GM18868 (cell line): ENCODE measurements around the gene HNRNPLL.
"Not testable (repeated sequence)": the region's sequence is repeated elsewhere in the genome, so short reads cannot be mapped to it uniquely, and the experiment has no call there.

ENCODE experiments used
- ATAC-seq: cut with Tn5 transposase; IDR thresholded peaks from one replicate; pipeline ENCODE4 v1.9.1; 2021; ENCODE audit warnings: mild to moderate bottlenecking, moderate library complexity; ENCODE audit not compliant: unreplicated experiment

The HNRNPLL gene

DNA sequence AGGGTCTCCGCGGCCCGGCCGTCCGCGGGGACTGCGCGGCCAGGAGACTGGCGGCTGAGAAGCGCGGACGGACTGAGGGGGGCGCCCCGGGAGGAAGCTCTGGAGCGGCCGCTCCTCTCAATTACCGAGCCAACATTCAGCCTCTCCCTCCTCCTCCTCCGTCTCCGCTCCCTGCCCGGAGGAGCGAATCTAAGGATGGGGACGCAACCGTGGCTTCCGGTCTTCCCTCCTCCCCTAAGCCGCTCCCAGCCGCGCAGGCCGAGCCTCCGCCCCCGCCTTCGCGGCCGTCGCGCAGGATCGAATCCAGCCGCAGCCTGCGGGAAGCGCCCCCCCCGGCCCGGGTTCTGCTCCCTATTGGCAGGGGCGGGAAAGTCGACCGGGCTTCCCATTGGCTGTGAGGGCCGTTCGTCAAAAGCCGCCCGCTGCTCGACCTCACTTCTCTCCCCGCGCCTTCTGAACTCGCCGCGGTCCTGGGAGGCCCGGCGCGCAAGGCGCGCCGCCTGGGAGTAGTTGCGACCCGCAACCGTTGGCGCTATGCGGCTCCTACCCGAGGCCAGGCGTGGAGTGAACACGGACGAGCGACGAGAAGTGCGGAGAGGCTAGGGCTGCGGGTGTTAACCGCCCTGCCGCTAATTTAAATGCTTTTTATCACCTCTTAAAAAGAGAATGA is at the start of gene HNRNPLL:
TSS of gene HNRNPLL (minus strand) at position 197 of the 670 bp plus-strand sequence. CDS start 302 bp downstream, outside the sequence.
- ATAC-seq: peak; percentile 72

DNA sequence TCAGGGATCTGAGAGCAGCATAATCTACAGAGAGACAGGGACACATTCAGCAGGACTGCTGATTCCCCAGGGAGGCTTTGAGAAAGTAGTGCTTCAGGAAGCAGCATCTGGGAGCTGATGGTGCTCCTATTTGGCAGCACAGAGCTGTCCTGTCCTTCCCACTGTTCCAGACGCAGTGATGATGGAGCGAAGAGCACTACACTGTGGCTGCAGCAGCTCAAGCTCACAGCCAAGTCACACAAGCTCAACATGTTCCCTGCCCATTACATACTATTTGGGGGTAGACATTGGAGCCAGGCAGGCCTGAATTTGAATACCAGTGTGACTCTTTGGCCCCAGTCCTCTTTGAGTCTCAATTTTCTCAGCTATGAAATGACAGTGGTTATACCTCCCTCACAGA is 48.0 kb upstream of the HNRNPLL start:
- no peak for ATAC-seq

DNA sequence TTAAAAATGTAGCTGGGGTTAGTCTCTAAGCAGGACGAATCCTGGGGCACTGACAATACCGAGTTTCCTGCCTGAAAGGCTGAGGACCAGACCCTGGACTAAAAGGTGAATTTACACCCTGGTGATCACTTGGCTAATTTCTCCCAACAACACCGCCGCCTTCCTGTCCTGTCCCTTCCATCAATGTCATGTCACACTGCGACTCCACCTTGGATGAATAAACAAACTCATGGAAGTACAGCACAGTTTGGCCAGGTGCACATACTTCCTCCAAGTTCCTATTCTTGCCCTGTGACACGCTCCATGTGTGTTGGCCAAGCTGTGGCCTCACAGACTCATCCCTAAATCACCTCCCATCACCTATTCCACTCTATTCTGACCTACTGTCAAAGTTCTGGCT is 47.3 kb upstream of the HNRNPLL start:
- no peak for ATAC-seq

DNA sequence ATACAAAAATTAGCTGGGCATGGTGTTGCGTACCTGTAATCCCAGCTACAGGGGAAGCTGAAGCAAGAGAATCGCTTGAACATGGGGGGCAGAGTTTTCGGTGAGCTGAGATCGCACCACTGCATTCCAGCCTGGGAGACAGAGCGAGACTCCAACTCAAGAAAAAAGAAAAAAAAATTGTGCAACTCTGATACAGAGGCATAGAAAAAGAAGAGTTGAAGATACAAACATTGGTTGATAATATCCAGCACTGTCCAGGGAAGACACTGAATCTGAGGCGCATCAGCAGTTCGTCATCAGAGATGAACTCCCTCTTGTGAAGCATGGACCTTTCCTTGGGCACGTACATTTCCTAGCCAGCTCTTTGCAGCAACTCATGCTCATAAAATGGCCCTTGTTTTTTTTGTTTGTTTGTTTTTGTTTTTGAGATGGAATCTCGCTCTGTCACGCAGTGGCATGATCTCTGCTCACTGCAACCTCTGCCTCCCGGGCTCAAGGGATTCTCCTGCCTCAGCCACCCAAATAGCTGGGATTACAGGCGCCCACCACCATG is 46.5 kb upstream of the HNRNPLL start:
- ATAC-seq: no peak

DNA sequence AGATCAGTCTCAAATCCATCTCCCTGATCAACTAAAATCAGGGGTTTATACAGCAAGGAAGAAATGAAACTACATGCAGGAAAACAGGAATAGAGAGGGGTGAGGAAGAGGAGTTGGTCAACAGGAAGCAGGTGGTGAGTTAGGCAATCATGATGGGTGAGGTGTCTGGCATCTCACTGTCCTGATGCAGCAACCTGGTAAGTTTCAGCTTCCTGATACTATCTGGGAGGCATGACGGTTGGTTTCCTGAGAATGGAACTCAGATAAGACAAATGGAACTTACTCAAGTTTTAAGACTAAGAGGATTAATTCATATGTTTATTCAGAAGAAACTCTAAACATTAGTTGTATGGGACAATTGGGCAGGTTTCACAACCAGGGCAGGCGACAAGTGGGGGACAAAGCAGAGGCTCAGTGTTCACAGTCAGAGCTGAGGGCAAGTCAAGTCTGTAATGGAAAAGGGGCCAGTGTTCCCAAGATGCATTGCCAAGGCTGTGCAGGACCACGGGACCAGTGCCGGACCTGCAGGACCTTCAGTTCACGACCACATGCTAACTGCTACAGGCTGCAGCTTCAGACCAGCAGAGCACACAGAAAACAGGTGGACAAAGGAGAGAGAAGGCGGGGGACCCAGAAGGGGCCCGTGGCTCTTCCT is 45.5 kb upstream of the HNRNPLL start:
- no peak for ATAC-seq

DNA sequence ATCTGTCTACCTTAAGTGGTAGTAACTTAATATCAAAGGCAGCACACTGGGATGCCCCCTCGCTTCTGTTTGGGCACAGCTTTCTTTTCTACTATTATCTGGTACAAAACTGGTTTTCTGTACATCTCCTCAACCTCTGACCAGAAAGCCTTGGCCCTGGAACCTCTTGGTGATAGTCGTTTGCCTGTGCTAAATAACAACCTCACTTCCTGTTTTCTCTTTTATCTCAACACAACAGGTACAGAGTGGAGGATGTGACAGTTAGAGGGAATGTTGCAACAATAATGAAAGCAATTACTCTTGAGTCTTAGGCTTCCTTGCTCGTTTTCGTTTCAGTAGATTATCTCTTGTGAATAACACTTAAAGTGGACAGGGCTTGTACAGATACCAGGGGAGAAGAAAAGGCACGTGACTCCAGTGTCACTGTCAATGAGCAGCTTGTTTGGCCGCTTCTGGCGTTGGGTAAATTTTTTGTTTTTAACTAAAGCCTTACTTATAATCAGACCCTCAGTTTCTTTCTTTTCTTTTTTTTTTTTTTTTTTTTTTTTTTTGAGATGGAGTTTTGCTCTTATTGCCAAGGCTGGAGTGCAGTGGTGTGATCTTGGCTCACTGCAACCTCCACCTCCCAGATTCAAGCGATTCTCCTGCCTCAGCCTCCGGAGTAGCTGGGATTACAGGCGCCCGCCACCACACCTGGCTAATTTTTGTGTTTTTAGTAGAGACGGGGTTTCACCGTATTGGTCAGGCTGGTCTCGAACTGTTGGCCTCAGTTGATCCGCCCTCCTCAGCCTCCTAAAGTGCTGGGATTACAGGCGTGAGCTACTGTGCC is 41.2 kb upstream of the HNRNPLL start:
- ATAC-seq: not testable (repeated sequence)

DNA sequence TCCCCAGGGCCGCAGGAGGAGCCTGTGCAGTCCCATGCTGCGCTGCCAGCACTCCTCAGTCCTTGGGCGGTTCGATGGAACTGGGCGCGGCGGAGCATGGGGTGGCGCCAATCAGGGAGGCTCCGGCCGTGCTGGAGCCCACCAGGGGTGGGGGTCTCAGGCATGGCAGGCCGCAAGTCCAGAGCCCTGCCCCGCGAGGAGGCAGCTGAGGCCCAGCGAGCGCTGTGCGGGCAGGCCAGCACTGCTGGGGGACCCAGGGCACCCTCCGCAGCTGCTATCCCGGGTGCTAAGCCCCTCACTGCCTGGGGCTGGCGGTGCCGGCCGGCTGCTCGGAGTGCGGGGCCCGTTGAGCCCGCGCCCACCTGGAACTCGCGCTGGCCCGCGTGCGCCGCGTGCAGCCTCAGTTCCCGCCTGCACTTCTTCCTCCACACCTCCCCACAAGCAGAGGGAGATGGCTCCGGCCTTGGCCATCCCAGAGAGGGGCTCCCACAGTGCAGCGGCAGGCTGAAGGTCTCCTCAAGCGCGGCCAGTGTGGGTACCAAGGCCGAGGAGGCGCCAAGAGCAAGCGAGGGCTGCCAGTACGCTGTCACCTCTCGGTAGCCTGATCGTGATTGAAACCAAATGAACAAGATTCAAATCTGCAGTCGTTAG is 40.4 kb upstream of the HNRNPLL start:
- no peak for ATAC-seq

DNA sequence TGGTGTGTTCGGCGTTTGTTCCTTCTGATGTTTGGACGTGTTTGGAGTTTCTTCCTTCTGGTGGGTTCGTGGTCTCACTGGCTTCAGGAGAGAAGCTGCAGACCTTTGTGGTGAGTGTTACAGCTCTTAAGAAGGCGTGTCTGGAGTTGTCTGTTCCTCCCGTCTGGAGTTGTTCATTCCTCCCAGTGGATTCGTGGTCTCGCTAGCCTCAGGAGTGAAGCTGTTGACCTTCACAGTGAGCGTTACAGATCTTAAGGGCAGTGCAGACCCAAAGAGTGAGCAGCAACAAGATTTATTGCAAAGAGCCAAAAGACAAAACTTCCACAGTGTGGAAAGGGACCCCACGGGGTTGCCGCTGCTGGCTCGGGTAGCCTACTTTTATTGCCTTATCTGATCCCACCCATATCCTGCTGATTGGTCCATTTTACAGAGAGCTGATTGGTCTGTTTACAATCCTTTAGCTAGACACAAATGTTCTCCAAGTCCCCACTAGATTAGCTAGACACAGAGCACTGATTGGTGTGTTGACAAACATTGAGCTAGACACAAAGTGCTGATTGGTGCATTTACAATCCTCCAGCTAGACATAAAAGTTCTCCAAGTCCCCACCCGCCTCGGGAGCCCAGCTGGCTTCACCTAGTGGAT is 39.8 kb upstream of the HNRNPLL start:
- not testable (repeated sequence) for ATAC-seq

DNA sequence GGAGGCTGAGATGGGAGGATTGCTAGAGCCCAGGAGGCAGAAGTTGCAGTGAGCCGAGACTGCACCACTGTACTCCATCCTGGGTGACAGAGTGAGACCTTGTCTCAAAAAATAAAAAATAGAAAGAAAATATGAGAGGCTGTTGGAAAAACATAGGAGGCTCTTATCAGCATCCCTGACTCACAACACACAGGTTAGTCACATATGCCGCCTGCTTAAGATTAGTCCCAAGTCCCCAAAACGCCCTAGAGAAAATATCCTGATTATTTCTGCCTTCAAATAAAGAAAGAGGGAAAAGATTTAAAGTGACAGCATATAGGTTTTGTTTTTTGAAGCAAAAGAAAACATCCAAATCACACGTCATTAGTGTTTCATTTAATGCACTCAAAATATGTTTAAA is 33.3 kb upstream of the HNRNPLL start:
- no peak for ATAC-seq

DNA sequence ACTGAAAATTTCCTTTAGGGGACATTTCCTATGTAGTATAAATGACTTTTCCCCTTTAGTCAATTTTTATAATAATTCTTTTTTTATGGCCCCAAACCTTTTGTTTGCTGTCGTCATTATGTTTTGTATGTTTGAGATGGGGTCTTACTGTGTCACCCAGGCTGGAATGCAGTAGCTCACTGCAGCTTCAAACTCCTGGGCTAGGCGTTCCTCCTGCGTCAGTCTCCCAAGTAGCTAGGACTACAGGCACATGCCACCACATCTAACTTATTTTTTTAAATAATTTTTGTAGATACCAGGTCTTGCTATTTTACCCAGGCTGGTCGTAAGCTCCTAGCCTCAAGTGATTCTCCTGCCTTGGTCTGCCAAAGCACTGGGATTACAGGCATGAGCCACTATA is 32.4 kb upstream of the HNRNPLL start:
- ATAC-seq: no peak

DNA sequence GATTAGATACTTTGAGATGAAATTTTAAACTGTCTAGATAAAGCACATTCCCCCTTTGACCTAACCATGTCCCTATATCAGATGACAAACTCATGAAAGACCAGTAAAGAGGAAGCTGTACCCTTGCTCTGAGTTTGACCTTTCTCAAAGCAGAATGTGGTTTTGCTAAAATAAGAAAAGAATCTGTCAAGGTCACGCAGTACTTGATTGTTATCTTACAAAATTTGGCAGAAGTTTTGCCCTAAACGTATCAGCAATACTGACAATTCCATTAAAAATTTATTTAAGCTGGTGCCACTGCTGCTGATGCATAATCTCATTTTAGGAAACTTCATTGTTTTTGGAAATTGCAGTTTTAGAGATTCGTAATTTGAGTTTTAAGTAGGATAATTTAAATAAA is 32.0 kb upstream of the HNRNPLL start:
- peak; percentile 92 for ATAC-seq

DNA sequence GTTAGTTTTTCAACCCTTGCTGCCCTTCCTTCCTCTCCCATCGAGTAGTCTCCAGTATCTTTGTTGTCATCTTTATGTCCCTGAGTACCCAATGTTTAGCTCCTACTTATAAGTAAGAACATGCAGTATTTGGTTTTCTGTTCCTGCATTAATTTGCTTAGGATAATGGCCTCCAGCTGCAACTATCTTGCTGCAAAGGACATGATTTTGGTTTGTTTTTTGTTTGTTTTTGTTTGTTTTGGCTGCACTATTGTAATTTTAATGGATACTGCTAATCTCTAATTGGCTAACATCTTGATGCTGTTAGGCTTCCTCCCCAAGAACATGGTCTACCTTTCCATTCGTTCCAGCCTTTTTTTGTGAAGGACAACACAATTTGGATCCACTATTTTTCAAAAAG is 31.2 kb upstream of the HNRNPLL start:
- ATAC-seq: no peak

DNA sequence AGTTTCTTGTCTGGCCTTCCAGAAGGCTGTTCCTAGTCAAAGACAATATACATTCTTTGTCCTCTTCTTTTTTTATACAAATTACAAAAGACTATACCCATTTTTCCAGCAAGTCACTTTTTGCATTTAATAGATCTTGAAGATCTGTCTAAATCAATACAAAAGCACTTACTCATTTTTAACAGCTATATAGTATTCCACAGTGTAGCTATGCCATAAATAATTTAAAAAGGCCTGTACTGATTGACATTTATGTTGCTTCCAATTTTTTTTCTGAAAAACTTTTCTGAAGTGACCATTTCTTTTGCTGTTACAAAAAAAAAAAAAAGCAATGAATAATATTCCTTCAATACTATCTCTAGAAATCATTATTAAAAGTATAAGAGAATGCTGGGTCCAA is 30.3 kb upstream of the HNRNPLL start:
- no peak for ATAC-seq

DNA sequence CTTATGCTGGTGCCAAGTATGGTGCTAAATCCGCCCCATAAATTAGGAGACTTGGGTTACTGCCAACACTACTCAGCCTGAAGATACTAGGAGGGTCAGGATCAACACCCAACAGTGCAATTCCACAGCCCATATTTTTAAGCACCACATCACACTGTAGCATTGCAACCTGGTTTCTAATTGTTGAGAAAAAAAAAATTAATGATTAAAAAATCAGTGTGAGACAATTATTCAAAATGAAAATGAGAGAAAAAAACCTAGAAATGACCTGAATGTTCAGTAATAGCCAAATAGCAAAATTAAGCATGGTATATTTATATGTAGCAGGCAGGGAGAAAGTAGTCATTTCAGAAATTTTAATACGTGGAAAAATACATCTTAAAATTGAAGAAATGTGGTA is 29.2 kb upstream of the HNRNPLL start:
- ATAC-seq: no peak

DNA sequence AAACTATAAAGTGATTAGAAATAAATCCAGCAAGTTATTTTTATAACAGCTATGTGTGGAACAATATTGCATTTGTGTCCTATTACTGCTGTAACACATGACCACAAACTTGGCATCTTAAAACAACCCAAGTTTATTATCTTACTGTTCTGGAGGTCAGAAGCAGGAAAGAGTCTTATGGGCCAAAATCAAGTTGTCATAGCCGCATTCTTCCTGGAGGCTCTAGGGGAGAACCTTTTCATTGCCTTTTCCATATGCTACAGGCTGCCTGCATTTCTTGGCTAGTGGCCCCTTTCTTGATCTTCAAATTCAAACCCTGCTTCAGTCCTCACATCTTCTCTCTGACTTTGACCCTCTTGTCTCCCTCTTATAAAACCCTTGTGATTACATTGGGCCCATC is 27.0 kb upstream of the HNRNPLL start:
- ATAC-seq: no peak

DNA sequence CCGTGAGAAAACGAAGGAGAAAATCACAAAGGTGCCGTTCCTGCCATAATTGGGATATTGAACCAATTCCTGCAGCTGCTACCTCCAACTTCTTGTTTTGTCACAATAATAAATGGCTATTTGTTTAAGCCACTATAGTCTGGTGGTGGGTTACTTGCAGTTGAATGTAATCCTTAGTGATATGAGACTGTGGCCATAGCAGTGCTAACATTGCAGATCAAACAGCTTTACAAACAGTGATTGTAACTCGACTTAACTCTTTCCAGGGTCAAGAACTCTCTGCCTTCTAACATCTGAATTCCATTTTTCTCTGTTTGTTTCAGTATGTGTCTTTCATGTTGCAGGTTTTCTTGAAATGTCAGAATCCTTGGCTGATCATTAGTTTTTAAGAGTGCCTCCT is 24.7 kb upstream of the HNRNPLL start:
- ATAC-seq: no peak

DNA sequence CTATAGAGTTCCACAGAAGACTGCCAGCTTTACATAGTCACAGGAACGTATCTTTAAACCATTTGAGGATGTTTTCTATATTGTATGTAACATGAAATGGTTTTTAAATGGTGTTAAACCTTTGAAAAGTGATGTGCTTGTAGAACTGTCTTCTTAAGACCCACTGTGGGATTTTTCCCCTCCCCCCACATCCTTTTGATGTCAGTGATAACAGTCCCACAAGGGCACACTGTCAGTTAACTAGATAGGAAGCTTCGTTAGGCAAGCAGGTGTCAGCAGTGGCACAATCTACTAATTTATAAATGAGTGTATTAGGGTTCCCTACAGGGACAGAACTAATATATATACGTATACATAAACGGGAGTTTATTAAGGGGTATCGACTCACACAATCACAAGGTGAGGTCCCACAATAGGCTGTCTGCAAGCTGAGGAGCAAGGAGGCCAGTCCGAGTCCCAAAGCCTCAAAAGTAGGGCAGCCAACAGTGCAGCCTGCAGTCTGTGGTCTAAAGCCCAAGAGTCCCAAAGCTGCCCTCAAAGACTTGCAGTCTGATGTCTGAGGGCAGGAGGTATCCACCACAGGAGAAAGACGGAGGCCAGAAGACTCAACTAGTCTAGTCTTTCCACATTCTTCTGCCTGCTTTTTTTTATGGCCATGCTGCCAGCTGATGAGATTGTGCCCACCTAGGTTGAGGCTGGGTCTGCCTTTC is 23.8 kb upstream of the HNRNPLL start:
- no peak for ATAC-seq

DNA sequence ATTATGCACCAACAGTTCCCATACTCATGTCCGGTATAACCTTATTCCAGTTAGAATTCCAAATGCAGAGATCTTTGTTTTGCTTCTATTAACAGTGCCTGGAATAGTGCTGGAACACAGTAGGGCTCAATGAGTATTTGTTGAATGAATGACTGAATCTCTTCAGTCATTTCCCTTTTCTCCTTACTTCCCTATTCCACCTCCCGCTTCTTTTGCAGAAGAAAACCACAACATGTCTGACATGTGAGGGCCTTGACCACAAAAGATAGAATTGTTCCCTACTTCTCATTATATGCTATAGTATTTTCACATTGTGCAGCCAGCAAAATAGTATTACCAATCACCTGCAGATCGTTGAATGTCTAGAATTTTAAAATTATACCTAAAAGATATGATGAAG is 19.5 kb upstream of the HNRNPLL start:
- no peak for ATAC-seq

DNA sequence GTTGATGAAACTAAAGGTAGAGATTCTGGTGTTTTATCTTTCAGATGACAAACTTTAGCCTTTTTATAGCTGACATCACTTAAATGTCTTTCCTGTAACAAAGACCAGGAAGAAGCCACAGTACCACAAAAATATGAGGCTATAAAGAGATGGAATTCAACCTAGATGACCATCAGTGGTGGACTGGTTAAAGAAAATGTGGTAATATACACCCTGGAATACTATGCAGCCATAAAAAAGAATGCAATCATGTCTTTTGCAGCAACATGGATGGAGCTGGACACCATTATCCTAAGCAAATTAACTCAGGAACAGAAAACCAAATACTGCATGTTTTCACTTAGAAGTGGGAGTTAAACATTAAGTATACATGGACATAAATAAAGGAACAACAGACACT is 18.3 kb upstream of the HNRNPLL start:
- no peak for ATAC-seq
